PC-3 (cell line): ENCODE measurements around the gene CNTRL. TPM values are rescaled to one million over a fixed set of nuclear protein-coding genes. Genes with fewer than 3 reads are reported as not detected.
A peak's percentile ranks its signal among the peaks of the same experiment; 100 is the strongest.

Experiments
- ATAC-seq: fragments of 200-7000 bp; cut with Tn5 transposase; 2 replicates; pipeline ENCODE4 v1.9.1; 2020; ENCODE audit warnings: mild to moderate bottlenecking, moderate library complexity
- BruUV-seq: library from RNA; stranded (reverse); fragments of 400-500 nt; replicated peaks from 2 replicates; lab custom pipeline; 2021; lab: Mats Ljungman, UMichigan
- CTCF ChIA-PET: fragments of 300-600 bp; sonication (Branson Sonifier 250); formaldehyde crosslinking; loops from one replicate; lab custom pipeline; 2022; ENCODE audit warnings: antibody characterized with exemption; lab: Charles Lee
- POLR2A ChIA-PET: fragments of 300-600 bp; sonication (Branson Sonifier 250); formaldehyde crosslinking; loops from one replicate; lab custom pipeline; 2022; ENCODE audit warnings: antibody characterized with exemption; ENCODE audit not compliant: unreplicated experiment; lab: Charles Lee
- DNase-seq: peaks from one replicate; pipeline ENCODE4 v3.0.0-alpha.2; 2015
- H2AFZ ChIP-seq: fragments of 300-600 bp; sonication (generic); 2 replicates; pipeline ENCODE4 v1.6.0; 2016; ENCODE audit warnings: antibody characterized with exemption, low read length
- H3F3A ChIP-seq: fragments of 300-600 bp; sonication (generic); one replicate; pipeline ENCODE4 v1.6.0; 2017; ENCODE audit warnings: antibody characterized with exemption, low read length, control low read depth, mild to moderate bottlenecking; ENCODE audit not compliant: unreplicated experiment
- H3K27ac ChIP-seq: fragments of 300-600 bp; sonication (generic); 2 replicates; pipeline ENCODE4 v1.5.1; 2016; ENCODE audit warnings: mild to moderate bottlenecking, low read length
- H3K27me3 ChIP-seq: fragments of 300-600 bp; sonication (generic); 2 replicates; pipeline ENCODE4 v1.6.1; 2016; ENCODE audit warnings: low read length, mixed read lengths
- H3K36me3 ChIP-seq: fragments of 300-600 bp; sonication (generic); 2 replicates; pipeline ENCODE4 v1.6.1; 2016; ENCODE audit warnings: low read depth, mixed run types, low read length, mixed read lengths
- H3K4me1 ChIP-seq: fragments of 300-600 bp; sonication (generic); 2 replicates; pipeline ENCODE4 v1.5.1; 2016; ENCODE audit warnings: low read length; ENCODE audit not compliant: insufficient read depth
- H3K4me2 ChIP-seq: fragments of 300-600 bp; sonication (generic); 2 replicates; pipeline ENCODE4 v1.6.0; 2016; ENCODE audit warnings: low read length
- H3K4me3 ChIP-seq: fragments of 300-600 bp; sonication (generic); 2 replicates; pipeline ENCODE4 v1.5.1; 2016; ENCODE audit warnings: mild to moderate bottlenecking, low read length, mixed read lengths
- H3K79me2 ChIP-seq: fragments of 300-600 bp; sonication (generic); 2 replicates; pipeline ENCODE4 v1.6.1; 2017; ENCODE audit warnings: low read length, mixed read lengths
- H3K9ac ChIP-seq: fragments of 300-600 bp; sonication (generic); 2 replicates; pipeline ENCODE4 v1.6.0; 2016; ENCODE audit warnings: mild to moderate bottlenecking, low read length
- H3K9me2 ChIP-seq: fragments of 300-600 bp; sonication (generic); replicated peaks from 2 replicates; pipeline ENCODE4 v1.6.1; 2016; ENCODE audit warnings: mixed run types, low read length, mixed read lengths
- H3K9me3 ChIP-seq: fragments of 300-600 bp; sonication (generic); 2 replicates; pipeline ENCODE4 v1.6.1; 2016; ENCODE audit warnings: low read length, mixed read lengths
- H4K20me1 ChIP-seq: fragments of 300-600 bp; sonication (generic); 2 replicates; pipeline ENCODE4 v1.6.1; 2016; ENCODE audit warnings: low read length, mixed read lengths
- CTCF ChIP-seq: fragments of 300-600 bp; sonication (generic); conservative IDR thresholded peaks from 2 replicates; pipeline ENCODE4 v1.5.1; 2017; ENCODE audit warnings: antibody characterized with exemption, low read depth, mild to moderate bottlenecking, low read length
- EZH2 ChIP-seq: fragments of 300-600 bp; sonication (generic); IDR thresholded peaks from one replicate; pipeline ENCODE4 v1.6.1; 2017; ENCODE audit warnings: antibody characterized with exemption, mild to moderate bottlenecking, low read length; ENCODE audit not compliant: unreplicated experiment
- EZH2phosphoT487 ChIP-seq: fragments of 300-600 bp; sonication (generic); IDR thresholded peaks from 2 replicates; pipeline ENCODE4 v1.6.1; 2018; ENCODE audit warnings: mild to moderate bottlenecking, antibody characterized with exemption, low read length, borderline replicate concordance
- intact Hi-C: fragments of 100-400 bp; cut with micrococcal nuclease; formaldehyde crosslinking; loops from 2 replicates; pipeline ENCODE4 v1.9.0; 2023
- total RNA-seq: library from RNA; depleted of rRNA; stranded (reverse); fragments of >200 nt; gene quantifications from 2 replicates; pipeline ENCODE4 v1.2.3, GENCODE V29; 2014

CNTRL gene
- total RNA-seq, 1 experiment from 2014 or later: 6.0 TPM

DNA sequence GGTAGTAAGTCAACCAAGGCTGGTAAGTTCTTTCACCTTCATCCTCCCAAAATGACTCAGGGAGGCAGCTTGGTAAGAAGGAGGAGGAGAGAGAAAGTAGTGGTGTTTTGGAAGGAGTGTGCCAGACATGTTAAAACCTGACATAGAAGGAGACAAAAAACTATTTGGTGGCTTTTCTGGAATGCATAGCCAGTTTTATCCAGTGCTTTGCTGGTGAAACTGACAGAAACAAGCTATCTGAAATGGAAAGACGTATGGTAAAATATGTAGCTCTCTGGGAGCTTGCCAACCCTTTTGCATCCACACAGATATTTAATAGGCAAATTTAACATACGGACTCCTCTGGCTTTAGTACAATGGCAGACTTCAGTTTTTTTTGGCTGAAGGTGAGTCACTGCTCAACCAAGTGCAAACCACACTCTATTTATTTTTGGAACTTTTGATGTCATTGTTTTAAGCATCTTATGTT is 81.5 kb downstream of the CNTRL start:
- ChIA-PET CTCF (no interaction called here), POLR2A (no interaction called here)
- Histone ChIP-seq H3K9me3 (no peaks in the 10 kb centered on the region), H3K9me2 (no peaks in the 10 kb centered on the region), H3K27ac (peak overlapping the region; percentile 62), H3K4me3 (no peak overlapping the region), H3K4me1 (peaks cover 31% of the 10 kb centered on the region), H3K4me2 (peak overlapping the region; percentile 71), H3K27me3 (no peaks in the 10 kb centered on the region), H4K20me1 (no peaks in the 10 kb centered on the region), H3K9ac (no peak overlapping the region), H3F3A (no peaks in the 10 kb centered on the region), H3K79me2 (no peaks in the 10 kb centered on the region), H3K36me3 (peaks cover 10% of the 10 kb centered on the region; the same call in 1 of the 2 replicates), H2AFZ (no peak overlapping the region)
- DNase-seq (peak; percentile 65), ATAC-seq (peak; percentile 64)
- no peak for TF ChIP-seq EZH2
- no peak for TF ChIP-seq CTCF
- TF ChIP-seq EZH2phosphoT487: no peak
- BruUV-seq: no TSS peak
- intact Hi-C loops: loop anchor here (2.0 kb wide), 1 partner anchor 35 kb away; no protein-coding TSS in a partner anchor

DNA sequence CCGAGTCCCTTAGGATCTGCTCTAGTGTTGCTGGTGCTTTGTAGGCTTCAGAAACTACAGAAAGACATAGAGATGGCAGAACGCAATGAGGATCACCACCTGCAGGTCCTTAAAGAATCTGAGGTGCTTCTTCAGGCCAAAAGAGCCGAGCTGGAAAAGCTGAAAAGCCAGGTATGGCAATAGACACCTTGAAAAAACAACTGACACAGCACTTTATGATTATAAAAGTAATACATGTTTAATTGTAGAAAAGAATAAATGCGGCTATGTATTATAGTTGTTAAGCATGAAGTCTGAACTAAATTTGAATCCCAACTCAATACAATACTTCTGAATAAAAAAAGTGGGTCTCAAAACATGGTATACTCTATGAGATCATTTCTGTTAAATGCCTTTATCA is 83.2 kb downstream of the CNTRL start:
- no peaks in the 10 kb centered on the region for H3K9me2 ChIP-seq
- ATAC-seq: no peak
- H3K79me2 ChIP-seq: no peaks in the 10 kb centered on the region
- DNase-seq: no peak
- ChIA-PET POLR2A (no interaction called here), CTCF (no interaction called here)
- no peaks in the 10 kb centered on the region for H3F3A ChIP-seq
- H4K20me1 ChIP-seq: no peaks in the 10 kb centered on the region
- intact Hi-C loops: loop anchor here (2.0 kb wide), 1 partner anchor 37 kb away; no protein-coding TSS in a partner anchor
- peaks cover 31% of the 10 kb centered on the region for H3K4me1 ChIP-seq
- H3K4me3 ChIP-seq: no peak overlapping the region
- BruUV-seq: no TSS peak
- H3K4me2 ChIP-seq: no peak overlapping the region
- H3K27ac ChIP-seq: no peak overlapping the region
- H2AFZ ChIP-seq: no peak overlapping the region
- no peaks in the 10 kb centered on the region for H3K27me3 ChIP-seq
- peaks cover 14% of the 10 kb centered on the region; the same call in 1 of the 2 replicates for H3K36me3 ChIP-seq
- H3K9me3 ChIP-seq: no peaks in the 10 kb centered on the region
- no peak overlapping the region for H3K9ac ChIP-seq
- TF ChIP-seq EZH2phosphoT487 (no peak), EZH2 (no peak), CTCF (no peak)

GRCh38 chr9:121160025-121160424 is 85.3 kb downstream of the CNTRL start:
- TF ChIP-seq EZH2phosphoT487 (no peak), EZH2 (no peak), CTCF (no peak)
- H3K9me2 ChIP-seq: no peaks in the 10 kb centered on the region
- H3K27ac ChIP-seq: no peak overlapping the region
- H3K36me3 ChIP-seq: peaks cover 14% of the 10 kb centered on the region; the same call in 1 of the 2 replicates
- no peak overlapping the region for H3K9ac ChIP-seq
- intact Hi-C loops: no loop called here
- H3F3A ChIP-seq: no peaks in the 10 kb centered on the region
- H3K4me2 ChIP-seq: no peak overlapping the region
- ChIA-PET CTCF (no interaction called here), POLR2A (no interaction called here)
- H3K4me1 ChIP-seq: peaks cover 15% of the 10 kb centered on the region
- no peak overlapping the region for H2AFZ ChIP-seq
- DNase-seq (no peak), ATAC-seq (no peak)
- BruUV-seq: no TSS peak
- no peak overlapping the region for H3K4me3 ChIP-seq
- no peaks in the 10 kb centered on the region for H3K79me2 ChIP-seq
- H3K27me3 ChIP-seq: no peaks in the 10 kb centered on the region
- H3K9me3 ChIP-seq: no peaks in the 10 kb centered on the region
- H4K20me1 ChIP-seq: no peaks in the 10 kb centered on the region
